Measurements from ENCODE around the gene CHST15. TPM values are rescaled to one million over a fixed set of nuclear protein-coding genes. Genes with fewer than 3 reads are reported as not detected.

The CHST15 gene
- total RNA-seq, 2 experiments from 2014 or later, result 14.7 to 26.4 TPM

GRCh38 chr10:124074501-124075109 is 18.8 kb downstream of the CHST15 start:
- DNase-seq (ENCODE audit: low spot score), result peak; percentile 65
- H3K79me2 ChIP-seq (ENCODE audit: insufficient read depth, low read depth, low read length), result peaks cover 41% of the 10 kb centered on the region; the same call in 1 of the 2 replicates
- H3K36me3 ChIP-seq (ENCODE audit: insufficient read depth, low read length), result no peaks in the 10 kb centered on the region
- no peaks in the 10 kb centered on the region for H3K9me2 ChIP-seq (ENCODE audit: insufficient read depth, low read length)
- peak overlapping the region; percentile 25 for H3K4me3 ChIP-seq (ENCODE audit: low read depth, low read length, poor library complexity, severe bottlenecking)
- H3K4me1 ChIP-seq (ENCODE audit: insufficient read depth, low read length, poor library complexity, severe bottlenecking), result peaks cover 98% of the 10 kb centered on the region
- peak overlapping the region; percentile 88 for H3K27ac ChIP-seq (ENCODE audit: low read depth, low read length, poor library complexity, severe bottlenecking)
- BruUV-seq (replicated peaks), result no TSS peak
- no peaks in the 10 kb centered on the region for H3K9me3 ChIP-seq (ENCODE audit: low read length)
- ChIA-PET CTCF (ENCODE audit: unreplicated experiment) (interaction anchor here (0.7 to 1.9 kb wide), 3 partner anchors 11 to 30 kb away, joined by 3 to 4 read pairs (median 3); no protein-coding TSS in a partner anchor), POLR2A (interaction anchor here (0.7 to 7.1 kb wide), 8 partner anchors 8 to 151 kb away, joined by 3 to 56 read pairs (median 4); partner anchors contain the start of gene CHST15)
- TF ChIP-seq CTCF (conservative IDR thresholded peaks at IDR 0.05; ENCODE audit: low read length) (no peak), EZH2phosphoT487 (IDR thresholded peaks at IDR 0.05; ENCODE audit: borderline replicate concordance, low read depth, low read length) (no peak)
- no peaks in the 10 kb centered on the region for H4K20me1 ChIP-seq (ENCODE audit: insufficient read depth, low read length)
- H3K4me2 ChIP-seq (ENCODE audit: low read length), result peak overlapping the region; percentile 86
- intact Hi-C loops (cut with micrococcal nuclease; ENCODE audit: unreplicated experiment), result loop anchor here (5.0 kb wide), 1 partner anchor 37 kb away; no protein-coding TSS in a partner anchor
- H2AFZ ChIP-seq (ENCODE audit: low read length), result peak overlapping the region; percentile 30; the same call in 1 of the 2 replicates

GRCh38 chr10:124073978-124074377 is 19.4 kb downstream of the CHST15 start:
- TF ChIP-seq EZH2phosphoT487 (IDR thresholded peaks at IDR 0.05; ENCODE audit: borderline replicate concordance, low read depth, low read length), result no peak
- no peak for TF ChIP-seq CTCF (conservative IDR thresholded peaks at IDR 0.05; ENCODE audit: low read length)
- Histone ChIP-seq H3K9me2 (ENCODE audit: insufficient read depth, low read length) (no peaks in the 10 kb centered on the region), H4K20me1 (ENCODE audit: insufficient read depth, low read length) (no peaks in the 10 kb centered on the region), H3K27ac (ENCODE audit: low read depth, low read length, poor library complexity, severe bottlenecking) (peak overlapping the region; percentile 88), H3K4me1 (ENCODE audit: insufficient read depth, low read length, poor library complexity, severe bottlenecking) (peaks cover 98% of the 10 kb centered on the region), H3K4me2 (ENCODE audit: low read length) (peak overlapping the region; percentile 86), H3K79me2 (ENCODE audit: insufficient read depth, low read depth, low read length) (peaks cover 43% of the 10 kb centered on the region; the same call in 1 of the 2 replicates), H3K36me3 (ENCODE audit: insufficient read depth, low read length) (no peaks in the 10 kb centered on the region), H2AFZ (ENCODE audit: low read length) (peak overlapping the region; percentile 1; the same call in 1 of the 2 replicates), H3K4me3 (ENCODE audit: low read depth, low read length, poor library complexity, severe bottlenecking) (peak overlapping the region; percentile 25), H3K9me3 (ENCODE audit: low read length) (no peaks in the 10 kb centered on the region)
- ChIA-PET CTCF (ENCODE audit: unreplicated experiment) (interaction anchor here (0.5 to 1.9 kb wide), 2 partner anchors 31 to 475 kb away, joined by 3 to 4 read pairs; no protein-coding TSS in a partner anchor), POLR2A (interaction anchor here (0.7 to 6.5 kb wide), 5 partner anchors 9 to 151 kb away, joined by 3 to 56 read pairs (median 4); partner anchors contain the start of gene CHST15)
- no peak for DNase-seq (ENCODE audit: low spot score)
- no TSS peak for BruUV-seq (replicated peaks)
- intact Hi-C loops (cut with micrococcal nuclease; ENCODE audit: unreplicated experiment), result loop anchor here (2.0 to 5.0 kb wide), 2 partner anchors 17 to 37 kb away; no protein-coding TSS in a partner anchor
